Cerebellar cortex (tissue), 1 donor: ENCODE data around the gene TRMT112.
A peak's percentile ranks its signal among the peaks of the same experiment; 100 is the strongest.

Source experiments
- DNase-seq: peaks from one replicate; pipeline ENCODE4 v3.0.0-alpha.2; 2015; ENCODE audit warnings: low spot score

TRMT112 gene

DNA sequence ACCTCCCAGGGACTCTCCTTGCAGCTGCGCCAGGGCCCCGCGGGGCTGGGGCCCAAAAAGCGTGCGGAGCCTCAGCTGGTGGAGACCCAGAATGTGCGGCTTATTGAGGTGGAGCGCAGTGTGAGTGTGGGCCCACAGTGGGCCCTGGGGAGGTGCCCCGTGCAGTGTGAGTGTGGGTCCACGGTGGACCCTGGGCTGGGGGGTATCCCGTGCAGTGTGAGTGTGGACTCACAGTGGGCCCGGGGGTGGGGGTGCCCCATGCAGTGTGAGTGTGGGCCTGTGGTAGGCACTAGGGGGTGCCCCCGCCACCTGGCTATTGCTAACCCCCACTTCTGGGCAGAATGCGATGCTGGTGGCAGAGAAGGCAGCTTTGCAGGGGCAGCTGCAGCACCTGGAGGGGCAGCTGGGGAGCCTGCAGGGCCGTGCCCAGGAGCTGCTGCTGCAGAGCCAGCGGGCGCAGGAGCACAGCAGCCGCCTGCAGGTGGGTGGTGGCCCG lies 33.8 kb upstream of the TRMT112 start:
- no peak for DNase-seq

- DNase-seq: no peak
Measured at GRCh38 chr11:64349404-64349803, 32.0 kb upstream of the TRMT112 start.

DNA sequence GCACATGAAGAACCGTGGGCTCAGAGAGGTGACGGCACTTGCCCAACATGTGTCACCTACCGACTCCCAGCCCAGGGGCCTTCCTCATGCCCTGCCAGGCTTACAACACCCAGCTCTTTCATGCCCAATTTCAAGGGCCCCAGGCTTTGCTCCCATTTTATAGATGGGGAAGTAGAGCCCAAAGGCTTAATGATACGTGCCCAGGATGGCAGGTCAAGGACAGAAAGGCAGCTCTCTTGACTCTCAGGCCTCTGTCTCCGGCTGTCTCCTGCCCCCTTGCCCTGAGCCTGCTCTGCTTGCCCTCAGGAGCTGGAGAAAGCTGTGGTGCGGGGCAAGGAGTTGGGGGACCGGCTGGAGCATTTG lies 31.6 kb upstream of the TRMT112 start:
- no peak for DNase-seq

DNA sequence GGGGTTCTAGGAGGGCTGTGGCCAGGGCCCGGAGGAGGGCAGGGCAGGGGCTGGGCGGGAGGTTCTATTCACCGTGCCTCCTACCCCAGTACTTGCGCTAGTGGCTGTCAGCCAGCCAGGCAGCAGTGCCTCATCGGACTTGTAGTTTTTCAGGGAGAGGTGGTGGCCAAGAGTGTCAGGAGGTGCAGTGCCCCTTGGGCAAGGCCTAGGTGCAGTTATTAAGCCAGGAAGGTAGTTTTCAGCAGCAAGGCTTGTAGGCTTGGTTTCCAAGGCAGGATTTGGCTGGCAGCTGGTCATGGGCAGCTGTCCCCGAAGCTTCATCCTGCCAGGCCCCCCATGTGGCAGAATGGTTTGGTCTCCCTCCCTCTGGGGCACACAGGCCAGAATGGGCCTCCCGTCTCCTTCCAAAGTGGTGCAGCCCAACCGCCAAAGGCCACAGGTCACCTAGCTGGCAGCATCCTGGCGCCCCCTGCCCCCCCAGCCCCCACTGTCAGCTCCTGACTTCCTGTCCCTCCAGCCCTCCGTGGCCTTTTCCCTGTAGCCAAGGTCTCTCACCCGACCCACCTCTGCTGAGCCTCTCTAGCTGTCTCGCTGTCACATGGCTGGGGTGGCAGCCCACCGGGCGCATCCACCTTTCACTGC lies 31.1 kb upstream of the TRMT112 start:
- peak; percentile 83 for DNase-seq

- DNase-seq: no peak
Measured at GRCh38 chr11:64347193-64347867, 30.0 kb upstream of the TRMT112 start.

GRCh38 chr11:64344787-64345186 lies 27.4 kb upstream of the TRMT112 start:
- no peak for DNase-seq

GRCh38 chr11:64343767-64344559 lies 26.6 kb upstream of the TRMT112 start:
- DNase-seq: peak; percentile 60

GRCh38 chr11:64342869-64343745 lies 25.7 kb upstream of the TRMT112 start:
- DNase-seq: no peak

- DNase-seq: peak; percentile 89
Measured at GRCh38 chr11:64341851-64342791, 24.8 kb upstream of the TRMT112 start.

- DNase-seq: no peak
Measured at GRCh38 chr11:64341429-64341828, 24.1 kb upstream of the TRMT112 start.

DNA sequence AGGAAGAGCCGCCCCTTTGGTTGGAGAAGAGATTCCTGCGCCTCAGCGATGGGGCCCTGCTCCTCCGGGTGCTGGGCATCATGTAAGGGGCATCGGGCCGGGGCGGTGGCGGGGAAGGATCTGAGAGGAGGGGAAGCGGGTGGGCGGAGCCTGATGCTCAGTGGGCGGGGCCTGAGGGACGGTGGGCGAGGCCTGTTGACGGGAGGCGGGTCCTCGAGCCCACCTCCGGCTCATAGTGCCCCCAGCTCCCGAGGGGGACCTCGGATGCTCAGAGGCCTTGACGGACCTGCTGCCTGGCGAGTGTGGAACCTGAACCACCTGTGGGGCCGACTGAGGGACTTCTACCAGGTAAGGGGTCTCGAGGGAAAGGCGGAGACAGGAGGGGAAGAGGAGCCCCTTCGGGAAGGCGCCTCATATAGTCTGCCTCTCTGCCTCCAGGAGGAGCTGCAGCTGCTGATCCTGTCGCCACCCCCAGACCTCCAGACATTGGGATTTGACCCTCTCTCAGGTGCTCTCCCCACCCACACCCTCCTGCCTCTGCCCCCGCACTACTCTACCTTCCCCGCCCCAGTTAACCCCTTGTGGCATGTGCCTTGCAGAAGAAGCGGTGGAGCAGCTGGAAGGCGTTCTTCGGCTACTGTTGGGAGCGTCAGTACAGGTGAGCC lies 23.4 kb upstream of the TRMT112 start:
- no peak for DNase-seq

DNA sequence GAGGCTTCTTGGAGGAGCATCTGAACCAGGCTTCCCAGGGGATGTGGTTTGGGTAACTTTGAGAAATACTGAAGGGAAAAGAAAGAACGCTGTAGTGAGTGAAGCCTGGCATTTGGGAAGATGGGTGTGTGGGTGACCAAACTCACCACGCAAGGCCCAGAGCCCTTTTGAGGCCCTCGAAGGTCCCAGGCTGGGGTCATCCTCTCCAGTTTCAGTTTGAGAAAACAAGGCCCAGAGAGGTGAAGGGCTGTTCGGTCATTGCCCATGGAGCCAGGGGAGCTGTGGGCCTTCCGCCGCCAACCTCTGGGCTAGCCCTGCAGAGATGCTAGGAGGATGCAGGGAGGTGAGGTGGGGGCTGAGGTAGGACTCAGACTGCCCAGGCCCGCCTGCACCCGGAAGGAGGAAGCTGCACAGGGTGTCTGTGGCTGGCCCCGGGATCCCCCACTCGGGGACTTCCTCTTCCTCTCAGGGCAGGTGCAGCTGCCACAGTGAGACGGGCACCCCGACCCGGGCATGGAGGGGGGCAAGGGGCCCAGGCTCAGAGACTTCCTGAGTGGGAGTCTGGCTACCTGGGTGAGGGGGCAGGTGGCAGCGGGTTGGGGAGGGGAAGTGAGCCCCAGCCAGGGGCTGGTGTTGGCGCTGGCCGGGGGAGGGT lies 22.5 kb upstream of the TRMT112 start, which contains the start of gene CCDC88B:
Gene CCDC88B (plus strand): TSS at position 451 of the 655 bp plus-strand sequence. CDS start 63 bp downstream, at position 514.
- no peak for DNase-seq

DNA sequence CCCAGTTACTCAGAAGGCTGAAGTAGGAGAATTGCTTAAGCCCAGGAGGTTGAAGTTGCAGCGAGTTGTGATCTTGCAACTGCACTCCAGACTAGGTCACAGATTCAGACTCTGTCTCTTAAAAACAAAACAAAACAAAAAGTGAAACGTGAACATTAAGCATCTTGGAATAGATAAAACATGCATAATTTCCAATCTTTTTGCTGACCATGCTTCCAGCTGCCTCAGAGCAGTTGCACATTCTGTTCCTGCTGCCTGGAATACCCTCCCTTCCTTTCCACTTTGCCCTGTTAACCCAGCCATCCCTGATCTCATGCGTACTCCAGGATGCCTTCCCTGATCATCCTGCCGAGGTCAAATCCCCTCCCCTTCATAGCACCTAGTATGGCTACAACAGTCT lies 21.9 kb upstream of the TRMT112 start:
- no peak for DNase-seq

DNA sequence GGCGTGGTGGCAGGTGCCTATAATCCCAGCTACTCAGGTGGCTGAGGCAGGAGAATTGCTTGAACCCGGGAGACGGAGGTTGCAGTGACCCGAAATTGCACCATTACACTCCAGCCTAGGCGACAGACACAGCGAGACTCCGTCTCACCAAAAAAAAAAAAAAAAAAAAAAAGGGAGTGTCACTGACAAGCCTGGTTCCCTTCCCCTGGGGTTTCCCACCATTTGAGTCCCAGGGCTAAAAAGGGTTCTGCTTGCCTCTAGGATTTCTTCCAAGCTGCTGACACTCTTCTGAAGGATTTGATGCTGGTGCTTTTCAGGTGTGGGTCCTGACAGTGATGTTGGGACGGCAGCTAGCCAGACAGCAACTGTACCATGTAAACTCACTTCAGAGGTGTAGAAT lies 21.4 kb upstream of the TRMT112 start:
- no peak for DNase-seq

- DNase-seq: no peak
Measured at GRCh38 chr11:64337538-64338249, 20.3 kb upstream of the TRMT112 start.

DNA sequence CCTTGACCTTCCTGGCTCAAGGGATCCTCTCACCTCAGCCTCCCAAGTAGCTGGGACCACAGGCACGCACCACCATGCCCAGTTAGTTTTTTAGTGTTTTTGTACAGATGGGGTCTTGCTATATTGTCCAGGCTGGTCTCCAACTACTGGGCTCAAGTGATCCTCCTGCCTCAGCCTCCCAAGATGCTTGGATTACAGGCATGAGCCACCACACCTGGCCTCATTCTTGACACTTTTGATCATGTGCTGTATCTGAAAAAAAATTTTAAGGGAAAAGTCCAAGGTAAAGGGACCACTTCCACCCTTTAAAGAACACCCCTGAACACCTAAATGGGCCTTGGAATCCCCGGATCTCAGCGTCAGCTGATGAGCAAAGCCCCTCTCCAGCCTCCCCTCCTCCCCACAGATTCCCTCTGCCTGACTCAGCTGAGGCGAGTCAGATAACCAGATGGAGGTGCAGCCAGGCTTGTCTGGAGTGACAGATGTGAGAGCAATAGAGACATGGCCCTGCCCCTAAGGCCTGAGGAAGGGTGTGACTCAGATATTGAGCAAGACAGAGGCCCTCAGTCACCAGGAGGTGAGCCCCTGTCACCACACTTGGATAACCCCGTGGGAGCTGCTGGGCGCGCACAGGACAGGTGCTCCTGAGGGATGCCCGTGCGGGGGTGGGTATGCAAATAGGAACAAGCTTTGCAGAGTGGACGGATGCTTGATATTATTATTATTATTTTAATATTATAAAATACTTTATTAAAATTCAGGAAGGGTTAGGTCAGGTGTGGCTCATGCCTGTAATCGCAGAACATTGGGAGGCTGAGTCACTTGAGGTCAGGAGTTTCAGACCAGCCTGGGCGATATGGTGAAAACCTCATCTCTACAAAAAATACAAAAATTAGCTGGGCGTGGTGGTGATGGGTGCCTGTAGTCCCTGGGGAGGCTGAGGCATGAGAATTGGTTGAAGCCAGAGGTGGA lies 17.7 kb upstream of the TRMT112 start:
- no peak for DNase-seq

- no peak for DNase-seq
Measured at GRCh38 chr11:64333556-64333955, 16.2 kb upstream of the TRMT112 start.
